DND-41 (cell line): ENCODE measurements around the gene GPR153.

Experiments used
- ATAC-seq: fragments of 200-7000 bp; cut with Tn5 transposase; 3 replicates; pipeline ENCODE4 v1.9.1; 2021; ENCODE audit warnings: low read depth; ENCODE audit not compliant: insufficient read depth
- DNase-seq: peaks from one replicate; pipeline ENCODE4 v3.0.0-alpha.2; 2020
- H2AFZ ChIP-seq: 2 replicates; pipeline ENCODE4 v1.6.0; 2012; ENCODE audit warnings: low read depth, low read length
- H3K27ac ChIP-seq: 2 replicates; pipeline ENCODE4 v1.5.1; 2012; ENCODE audit warnings: low read length, inconsistent platforms
- H3K27me3 ChIP-seq: fragments of 200-600 bp; sonication (generic); 2 replicates; pipeline ENCODE4 v1.6.0; 2012; ENCODE audit warnings: low read length, mild to moderate bottlenecking, inconsistent platforms; ENCODE audit not compliant: insufficient read depth, poor library complexity
- H3K36me3 ChIP-seq: 2 replicates; pipeline ENCODE4 v1.5.1; 2012; ENCODE audit warnings: low read length, inconsistent platforms; ENCODE audit not compliant: insufficient read depth
- H3K4me1 ChIP-seq: 2 replicates; pipeline ENCODE4 v1.5.1; 2012; ENCODE audit warnings: mild to moderate bottlenecking, low read length; ENCODE audit not compliant: insufficient read depth
- H3K4me2 ChIP-seq: 2 replicates; pipeline ENCODE4 v1.6.0; 2012; ENCODE audit warnings: mild to moderate bottlenecking, moderate library complexity, low read length, inconsistent platforms; ENCODE audit not compliant: insufficient read depth
- H3K4me3 ChIP-seq, 2 experiments: fragments of 200-600 bp in 1 of 2; shearing (Covaris generic) in 1 of 2; 2 replicates each; pipeline ENCODE4 v1.5.1; 2012 to 2016; ENCODE audit warnings: inconsistent platforms in 2 of 2, low read length in 2 of 2, mild to moderate bottlenecking in 2 of 2, low read depth in 1 of 2, moderate library complexity in 1 of 2
- H3K79me2 ChIP-seq: 2 replicates; pipeline ENCODE4 v1.6.0; 2012; ENCODE audit warnings: low read length, inconsistent platforms; ENCODE audit not compliant: insufficient read depth
- H3K9ac ChIP-seq: 2 replicates; pipeline ENCODE4 v1.6.0; 2012; ENCODE audit warnings: low read depth, mild to moderate bottlenecking, inconsistent platforms, low read length, moderate library complexity
- H3K9me3 ChIP-seq: 2 replicates; pipeline ENCODE4 v1.5.1; 2012; ENCODE audit warnings: low read length, moderate library complexity, mild to moderate bottlenecking, inconsistent platforms; ENCODE audit not compliant: insufficient read depth, severe bottlenecking
- H4K20me1 ChIP-seq: 2 replicates; pipeline ENCODE4 v1.6.0; 2012; ENCODE audit warnings: low read length; ENCODE audit not compliant: insufficient read depth
- CTCF ChIP-seq: IDR thresholded peaks from 2 replicates; pipeline ENCODE4 v1.5.1; 2012; ENCODE audit warnings: borderline replicate concordance, low read length, moderate library complexity, mild to moderate bottlenecking; ENCODE audit not compliant: poor library complexity, severe bottlenecking; ENCODE audit errors: extremely low read depth
- EZH2 ChIP-seq: IDR thresholded peaks from 3 replicates; pipeline ENCODE4 v1.6.1; 2012; ENCODE audit warnings: borderline replicate concordance, low read depth, mild to moderate bottlenecking, moderate library complexity, low read length, inconsistent platforms; ENCODE audit not compliant: severe bottlenecking

Gene GPR153

GRCh38 chr1:6263716-6264115, 2.8 kb upstream of the GPR153 start:
- Histone ChIP-seq H3K36me3 (peaks cover 41% of the 10 kb centered on the region), H3K79me2 (no peaks in the 10 kb centered on the region), H4K20me1 (peaks cover 66% of the 10 kb centered on the region), H2AFZ (no peak overlapping the region), H3K27ac (no peak overlapping the region), H3K27me3 (no peaks in the 10 kb centered on the region), H3K4me1 (peaks cover 14% of the 10 kb centered on the region), H3K9me3 (no peaks in the 10 kb centered on the region), H3K4me2 (no peak overlapping the region), H3K4me3 (no peak overlapping the region), H3K9ac (no peak overlapping the region)
- ATAC-seq, result no peak
- no peak for DNase-seq
- TF ChIP-seq EZH2 (no peak), CTCF (no peak)

GRCh38 chr1:6262555-6263420, 1.9 kb upstream of the GPR153 start:
- peaks cover 66% of the 10 kb centered on the region for H4K20me1 ChIP-seq
- no peaks in the 10 kb centered on the region for H3K79me2 ChIP-seq
- no peak overlapping the region for H3K4me2 ChIP-seq
- no peaks in the 10 kb centered on the region for H3K9me3 ChIP-seq
- DNase-seq, result no peak
- H3K9ac ChIP-seq, result no peak overlapping the region
- no peaks in the 10 kb centered on the region for H3K27me3 ChIP-seq
- H3K4me1 ChIP-seq, result peaks cover 14% of the 10 kb centered on the region
- no peak for ATAC-seq
- H2AFZ ChIP-seq, result no peak overlapping the region
- peaks cover 39% of the 10 kb centered on the region for H3K36me3 ChIP-seq
- H3K4me3 ChIP-seq, result no peak overlapping the region
- TF ChIP-seq EZH2 (no peak), CTCF (no peak)
- no peak overlapping the region for H3K27ac ChIP-seq

- H3K27ac ChIP-seq, result no peak overlapping the region
Observed at GRCh38 chr1:6261615-6261995, 707 bp upstream of the GPR153 start.

More at GRCh38 chr1:6261615-6261995, 707 bp upstream of the GPR153 start:
- Histone ChIP-seq H3K4me1 (peaks cover 14% of the 10 kb centered on the region), H3K79me2 (no peaks in the 10 kb centered on the region), H4K20me1 (peaks cover 55% of the 10 kb centered on the region), H3K9me3 (no peaks in the 10 kb centered on the region), H3K9ac (no peak overlapping the region), H2AFZ (no peak overlapping the region), H3K4me2 (no peak overlapping the region; the same call in 1 of the 2 replicates), H3K4me3 (no peak overlapping the region), H3K36me3 (peaks cover 34% of the 10 kb centered on the region), H3K27me3 (no peaks in the 10 kb centered on the region)
- no peak for TF ChIP-seq CTCF
- no peak for TF ChIP-seq EZH2
- ATAC-seq (no peak), DNase-seq (no peak)
